HCT116 (cell line): ENCODE results near the gene S100A1. TPM values are rescaled to one million over a fixed set of nuclear protein-coding genes. Genes with fewer than 3 reads are reported as not detected.

Source experiments
- ATAC-seq: fragments of 200-7000 bp; cut with Tn5 transposase; 2 replicates; pipeline ENCODE4 v1.9.1; 2020; ENCODE audit warnings: mild to moderate bottlenecking, moderate library complexity
- BruUV-seq: library from RNA; stranded (reverse); fragments of 400-500 nt; replicated peaks from 2 replicates; lab custom pipeline; 2021; lab: Mats Ljungman, UMichigan
- CTCF ChIA-PET: fragments of 300-600 bp; sonication (Branson Sonifier 250); formaldehyde crosslinking; loops from one replicate; lab custom pipeline; 2021; ENCODE audit warnings: antibody characterized with exemption; lab: Charles Lee
- POLR2A ChIA-PET: fragments of 300-600, 350-600 bp; sonication (Branson Sonifier 250); formaldehyde crosslinking; loops from one replicate; lab custom pipeline; 2021; ENCODE audit warnings: antibody characterized with exemption; lab: Charles Lee
- RAD21 ChIA-PET, 2 experiments: fragments of 300-600 bp; sonication (Branson Sonifier 250); formaldehyde crosslinking; loops; one replicate each; lab custom pipeline; 2023; ENCODE audit warnings: low total read pairs in 2 of 2; ENCODE audit not compliant: uncharacterized antibody in 2 of 2, unreplicated experiment in 2 of 2, low non-redundant PET in 1 of 2; lab: Charles Lee
- DNase-seq: peaks from one replicate; pipeline ENCODE4 v3.0.0-alpha.2; 2010; ENCODE audit warnings: low read depth, low spot score
- H2AFZ ChIP-seq: fragments of 200-600 bp; shearing (Covaris generic), sonication (generic); 2 replicates; pipeline ENCODE4 v1.6.1; 2017; ENCODE audit warnings: low read depth, mixed run types, mixed read lengths, antibody characterized with exemption, low read length; ENCODE audit not compliant: poor library complexity, severe bottlenecking
- H3K27ac ChIP-seq: 2 replicates; pipeline ENCODE4 v1.5.1; 2012; ENCODE audit warnings: low read depth, low read length
- H3K27me3 ChIP-seq: fragments of 200-600 bp; sonication (generic); 2 replicates; pipeline ENCODE4 v1.6.1; 2016; ENCODE audit warnings: mixed run types, low read length, mixed read lengths; ENCODE audit not compliant: insufficient read depth
- H3K36me3 ChIP-seq, 2 experiments: fragments of 200-500 bp in 1 of 2; fragments of 200-600 bp in 1 of 2; sonication (Bioruptor generic) in 1 of 2; sonication (generic) in 1 of 2; 2 replicates each; pipeline versions ENCODE4 v1.5.1 to v1.6.1; 2014 to 2016; ENCODE audit warnings: low read length in 2 of 2, inconsistent platforms in 1 of 2, mixed read lengths in 1 of 2, mixed run types in 1 of 2; ENCODE audit not compliant: insufficient read depth in 2 of 2, control insufficient read depth in 1 of 2
- H3K4me1 ChIP-seq, 2 experiments: fragments of 200-600 bp in 1 of 2; sonication (generic) in 1 of 2; 2 replicates each; pipeline versions ENCODE4 v1.5.1 to v1.6.1; 2012 to 2017; ENCODE audit warnings: low read length in 2 of 2, inconsistent platforms in 1 of 2, mild to moderate bottlenecking in 1 of 2, mixed read lengths in 1 of 2, mixed run types in 1 of 2, moderate library complexity in 1 of 2; ENCODE audit not compliant: insufficient read depth in 2 of 2, control insufficient read depth in 1 of 2
- H3K4me2 ChIP-seq: fragments of 200-600 bp; sonication (generic); 2 replicates; pipeline ENCODE4 v1.6.1; 2017; ENCODE audit warnings: mixed run types, low read length, mixed read lengths
- H3K4me3 ChIP-seq, 2 experiments: fragments of 200-600 bp in 1 of 2; sonication (generic) in 1 of 2; replicated peaks in 1 of 2; 2 replicates each; pipeline ENCODE4 v1.5.1; 2011 to 2016; ENCODE audit warnings: low read length in 2 of 2, control low read depth in 1 of 2, low read depth in 1 of 2, mild to moderate bottlenecking in 1 of 2, mixed read lengths in 1 of 2, mixed run types in 1 of 2
- H3K79me2 ChIP-seq: fragments of 200-600 bp; sonication (generic); 2 replicates; pipeline ENCODE4 v1.6.1; 2017; ENCODE audit warnings: mild to moderate bottlenecking, mixed run types, low read length, moderate library complexity, mixed read lengths; ENCODE audit not compliant: insufficient read depth
- H3K9ac ChIP-seq: fragments of 200-600 bp; sonication (generic); 2 replicates; pipeline ENCODE4 v1.6.1; 2016; ENCODE audit warnings: low read length, mixed read lengths
- H3K9me2 ChIP-seq: fragments of 200-600 bp; sonication (generic), shearing (Covaris generic); 2 replicates; pipeline ENCODE4 v1.6.1; 2017; ENCODE audit warnings: mixed run types, mild to moderate bottlenecking, moderate library complexity; ENCODE audit not compliant: insufficient read depth
- H3K9me3 ChIP-seq, 2 experiments: fragments of 200-500 bp in 1 of 2; fragments of 200-600 bp in 1 of 2; sonication (Bioruptor generic) in 1 of 2; sonication (generic) in 1 of 2; 2 replicates each; pipeline ENCODE4 v1.6.1; 2014 to 2017; ENCODE audit warnings: low read length in 2 of 2, mixed read lengths in 2 of 2, inconsistent platforms in 1 of 2, low read depth in 1 of 2, mild to moderate bottlenecking in 1 of 2, mixed run types in 1 of 2, moderate library complexity in 1 of 2; ENCODE audit not compliant: control insufficient read depth in 1 of 2, insufficient read depth in 1 of 2
- H4K20me1 ChIP-seq: fragments of 200-600 bp; sonication (generic), shearing (Covaris generic); 2 replicates; pipeline ENCODE4 v1.6.1; 2017; ENCODE audit warnings: mixed run types, mild to moderate bottlenecking, moderate library complexity; ENCODE audit not compliant: insufficient read depth
- ELF1 ChIP-seq: IDR thresholded peaks from 2 replicates; pipeline ENCODE4 v1.6.1; 2012; ENCODE audit warnings: low read depth, borderline replicate concordance
- JUND ChIP-seq: IDR thresholded peaks from 2 replicates; pipeline ENCODE4 v1.6.1; 2012
- POLR2A ChIP-seq: IDR thresholded peaks from 2 replicates; pipeline ENCODE4 v1.7.0; 2011; ENCODE audit warnings: borderline replicate concordance; ENCODE audit not compliant: insufficient read depth, insufficient read length; ENCODE audit errors: extremely low read depth
- ZNF274 ChIP-seq: fragments of 200-500 bp; sonication (Bioruptor generic); IDR thresholded peaks from 2 replicates; pipeline ENCODE4 v1.6.1; 2014; ENCODE audit warnings: mild to moderate bottlenecking, low read depth, low read length, inconsistent platforms
- intact Hi-C: fragments of 100-400 bp; cut with micrococcal nuclease; formaldehyde crosslinking; loops from 2 replicates; pipeline ENCODE4 v1.10.0; 2022
- total RNA-seq: library from RNA; stranded (reverse); gene quantifications from one replicate; pipeline ENCODE4 v1.2.1, GENCODE V29; 2021; ENCODE audit not compliant: unreplicated experiment
- TF ChIP-seq, protein P1 (sequence below): IDR thresholded peaks from 2 replicates; pipeline ENCODE4 v1.6.1; 2012

The S100A1 gene
- total RNA-seq, 1 experiment from 2014 or later, result 0.30 TPM

DNA sequence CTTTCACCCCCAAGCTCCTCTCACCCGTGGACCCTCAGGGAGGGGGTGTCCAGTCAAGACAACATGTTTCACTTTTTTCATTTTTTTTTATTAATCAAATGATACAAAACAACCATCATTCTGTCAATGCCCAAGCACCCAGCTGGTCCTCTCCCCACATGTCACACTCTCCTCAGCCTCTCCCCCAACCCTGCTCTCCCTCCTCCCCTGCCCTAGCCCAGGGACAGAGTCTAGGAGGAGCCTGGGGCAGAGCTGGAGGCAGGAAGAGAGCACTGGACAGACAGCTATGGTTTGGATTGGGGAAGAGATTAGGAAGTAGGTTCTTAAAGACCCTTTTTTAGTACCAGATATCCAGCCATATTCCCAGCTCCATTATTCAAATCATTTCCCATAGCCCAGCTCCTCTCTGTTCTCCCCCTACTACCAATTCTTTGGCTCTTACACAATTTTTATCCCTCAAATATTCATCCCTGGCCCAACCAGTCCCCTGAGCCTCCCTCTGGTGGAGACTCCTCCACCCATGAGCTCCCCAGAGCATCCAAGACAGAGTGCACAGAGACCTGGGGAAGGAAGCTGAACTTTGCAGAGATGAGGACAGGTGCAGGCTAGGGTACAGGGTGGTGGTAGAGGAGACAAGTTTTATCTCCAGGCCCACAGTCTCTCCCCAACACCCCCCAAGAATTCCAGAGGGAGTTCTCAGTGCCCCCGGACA lies 13.9 kb upstream of the S100A1 start:
- intact Hi-C loops, result loop anchor here (5.0 kb wide), 1 partner anchor 82 kb away; no protein-coding TSS in a partner anchor
- ATAC-seq, result no peak
- H3K4me2 ChIP-seq, result peak overlapping the region; percentile 73
- peaks cover 56% of the 10 kb centered on the region for H3K79me2 ChIP-seq
- no peaks in the 10 kb centered on the region for H3K9me2 ChIP-seq
- H3K27me3 ChIP-seq, result no peaks in the 10 kb centered on the region
- H3K9me3 ChIP-seq, result no peaks in the 10 kb centered on the region
- no peaks in the 10 kb centered on the region for H4K20me1 ChIP-seq
- RAD21 ChIA-PET, result interaction anchor here in 1 of 2 experiments (0.6 kb wide), 1 partner anchor 43 kb away, joined by 8 read pairs; no protein-coding TSS in a partner anchor
- no peak for TF ChIP-seq JUND
- CTCF ChIA-PET, result interaction anchor here (1.2 to 7.7 kb wide), 3 partner anchors 13 to 42 kb away, joined by 4 to 76 read pairs (median 33); partner anchors contain the start of genes S100A1 and S100A13
- BruUV-seq, result no TSS peak
- no peaks in the 10 kb centered on the region for H3K36me3 ChIP-seq
- POLR2A ChIA-PET, result interaction anchor here (0.8 to 9.1 kb wide), 9 partner anchors 12 to 98 kb away, joined by 3 to 172 read pairs (median 5); partner anchors contain the start of genes CHTOP, S100A1, S100A13 and S100A4
- peaks cover 60 to 83% of the 10 kb centered on the region in 2 experiments for H3K4me1 ChIP-seq
- DNase-seq, result no peak
- 0 out of 4 replicates have a peak overlapping the region, but pooled peaks of 1 of the 2 experiments have one; percentile 7 for H3K4me3 ChIP-seq
- peak overlapping the region; percentile 34 for H3K27ac ChIP-seq
- H2AFZ ChIP-seq, result no peak overlapping the region
- H3K9ac ChIP-seq, result peak overlapping the region; percentile 5

DNA sequence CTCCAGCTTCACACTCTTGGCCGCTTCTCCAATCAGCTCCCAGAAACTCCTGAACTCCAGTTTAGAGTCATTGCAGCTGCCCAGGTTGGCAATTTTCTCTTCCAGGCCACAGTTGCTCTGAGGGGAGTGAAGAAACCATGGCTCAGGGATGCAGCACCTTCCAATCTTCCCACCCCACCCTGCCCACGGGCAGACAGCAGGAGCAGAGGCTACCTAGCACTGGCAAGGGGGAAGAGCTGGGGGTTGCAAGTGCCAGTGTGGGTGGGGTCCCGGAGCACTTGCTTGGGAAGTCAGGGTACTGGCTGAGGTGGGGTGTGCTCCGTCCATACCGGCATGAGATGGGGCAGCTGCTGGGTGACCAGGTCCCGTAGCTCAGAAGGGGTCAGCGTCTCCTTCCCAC lies 13.3 kb upstream of the S100A1 start:
- Histone ChIP-seq H3K79me2 (peaks cover 51% of the 10 kb centered on the region), H3K36me3 (no peaks in the 10 kb centered on the region), H3K9me3 (no peaks in the 10 kb centered on the region), H3K9me2 (no peaks in the 10 kb centered on the region), H3K4me1 (peaks cover 55 to 77% of the 10 kb centered on the region in 2 experiments), H3K4me2 (peak overlapping the region; percentile 73), H3K9ac (peak overlapping the region; percentile 5), H2AFZ (no peak overlapping the region), H3K27ac (peak overlapping the region; percentile 34), H3K27me3 (no peaks in the 10 kb centered on the region), H3K4me3 (peak overlapping the region; percentile 50 to 57; a peak in 2 of 4 replicates), H4K20me1 (no peaks in the 10 kb centered on the region)
- DNase-seq (no peak), ATAC-seq (no peak)
- no peak for TF ChIP-seq ELF1
- TF ChIP-seq ZNF274, result no peak
- no peak for TF ChIP-seq POLR2A
- TF ChIP-seq, protein P1, sequence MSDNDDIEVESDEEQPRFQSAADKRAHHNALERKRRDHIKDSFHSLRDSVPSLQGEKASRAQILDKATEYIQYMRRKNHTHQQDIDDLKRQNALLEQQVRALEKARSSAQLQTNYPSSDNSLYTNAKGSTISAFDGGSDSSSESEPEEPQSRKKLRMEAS, result no peak
- BruUV-seq, result no TSS peak
- ChIA-PET CTCF (interaction anchor here (1.2 to 7.7 kb wide), 3 partner anchors 12 to 43 kb away, joined by 4 to 76 read pairs (median 33); partner anchors contain the start of genes S100A1 and S100A13), RAD21 (no interaction called here), POLR2A (interaction anchor here (0.8 to 9.1 kb wide), 9 partner anchors 12 to 99 kb away, joined by 3 to 172 read pairs (median 5); partner anchors contain the start of genes CHTOP, S100A1, S100A13 and S100A4)
- intact Hi-C loops, result loop anchor here (5.0 kb wide), 1 partner anchor 83 kb away; no protein-coding TSS in a partner anchor
